Tibial artery (tissue), 4 donors: ENCODE results near the gene RGS14.

Experiments
- DNase-seq, 2 donors: peaks; one replicate each; pipeline ENCODE4 v3.0.0-alpha.2; 2019
- H3K27ac ChIP-seq, 2 donors: fragments of 200-600 bp; sonication (generic) in 1 of 2; 1 replicate in 1 of 2; 2 replicates in 1 of 2; pipeline ENCODE4 v1.5.1; 2018 to 2019; ENCODE audit warnings: mild to moderate bottlenecking in 1 of 2
- H3K27me3 ChIP-seq, 2 donors: fragments of 200-600 bp; sonication (generic) in 1 of 2; one replicate each; pipeline versions ENCODE4 v1.5.1 to v1.6.0; 2016 to 2019
- H3K36me3 ChIP-seq, 3 donors: fragments of 200-600 bp; sonication (generic) in 2 of 3; one replicate each; pipeline ENCODE4 v1.5.1; 2016 to 2019; ENCODE audit warnings: mild to moderate bottlenecking in 2 of 3
- H3K4me1 ChIP-seq, 4 donors: fragments of 200-600 bp; sonication (generic) in 2 of 4; 1 replicate in 3 of 4; 2 replicates in 1 of 4; pipeline ENCODE4 v1.5.1; 2016 to 2019
- H3K4me3 ChIP-seq, 2 donors: fragments of 200-600 bp; sonication (generic) in 1 of 2; 1 replicate in 1 of 2; 2 replicates in 1 of 2; pipeline ENCODE4 v1.5.1; 2018 to 2019; ENCODE audit warnings: mild to moderate bottlenecking in 2 of 2
- H3K9me3 ChIP-seq, 3 donors: fragments of 200-600 bp; sonication (generic) in 1 of 3; one replicate each; pipeline ENCODE4 v1.5.1; 2016 to 2019
- intact Hi-C: fragments of 100-400 bp; cut with DNase I; formaldehyde crosslinking; loops from one replicate; pipeline ENCODE4 v1.15.0; 2023; ENCODE audit warnings: low total_unique reads
- TF ChIP-seq, protein P1 (sequence below), 2 experiments: fragments of 200-600 bp in 1 of 2; fragments of 450-650 bp in 1 of 2; IDR thresholded peaks; one replicate each; pipeline ENCODE4 v1.5.1; 2017 to 2019; ENCODE audit warnings: antibody characterized with exemption in 2 of 2, mild to moderate bottlenecking in 1 of 2, moderate library complexity in 1 of 2

The RGS14 gene, protein sequence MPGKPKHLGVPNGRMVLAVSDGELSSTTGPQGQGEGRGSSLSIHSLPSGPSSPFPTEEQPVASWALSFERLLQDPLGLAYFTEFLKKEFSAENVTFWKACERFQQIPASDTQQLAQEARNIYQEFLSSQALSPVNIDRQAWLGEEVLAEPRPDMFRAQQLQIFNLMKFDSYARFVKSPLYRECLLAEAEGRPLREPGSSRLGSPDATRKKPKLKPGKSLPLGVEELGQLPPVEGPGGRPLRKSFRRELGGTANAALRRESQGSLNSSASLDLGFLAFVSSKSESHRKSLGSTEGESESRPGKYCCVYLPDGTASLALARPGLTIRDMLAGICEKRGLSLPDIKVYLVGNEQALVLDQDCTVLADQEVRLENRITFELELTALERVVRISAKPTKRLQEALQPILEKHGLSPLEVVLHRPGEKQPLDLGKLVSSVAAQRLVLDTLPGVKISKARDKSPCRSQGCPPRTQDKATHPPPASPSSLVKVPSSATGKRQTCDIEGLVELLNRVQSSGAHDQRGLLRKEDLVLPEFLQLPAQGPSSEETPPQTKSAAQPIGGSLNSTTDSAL

DNA sequence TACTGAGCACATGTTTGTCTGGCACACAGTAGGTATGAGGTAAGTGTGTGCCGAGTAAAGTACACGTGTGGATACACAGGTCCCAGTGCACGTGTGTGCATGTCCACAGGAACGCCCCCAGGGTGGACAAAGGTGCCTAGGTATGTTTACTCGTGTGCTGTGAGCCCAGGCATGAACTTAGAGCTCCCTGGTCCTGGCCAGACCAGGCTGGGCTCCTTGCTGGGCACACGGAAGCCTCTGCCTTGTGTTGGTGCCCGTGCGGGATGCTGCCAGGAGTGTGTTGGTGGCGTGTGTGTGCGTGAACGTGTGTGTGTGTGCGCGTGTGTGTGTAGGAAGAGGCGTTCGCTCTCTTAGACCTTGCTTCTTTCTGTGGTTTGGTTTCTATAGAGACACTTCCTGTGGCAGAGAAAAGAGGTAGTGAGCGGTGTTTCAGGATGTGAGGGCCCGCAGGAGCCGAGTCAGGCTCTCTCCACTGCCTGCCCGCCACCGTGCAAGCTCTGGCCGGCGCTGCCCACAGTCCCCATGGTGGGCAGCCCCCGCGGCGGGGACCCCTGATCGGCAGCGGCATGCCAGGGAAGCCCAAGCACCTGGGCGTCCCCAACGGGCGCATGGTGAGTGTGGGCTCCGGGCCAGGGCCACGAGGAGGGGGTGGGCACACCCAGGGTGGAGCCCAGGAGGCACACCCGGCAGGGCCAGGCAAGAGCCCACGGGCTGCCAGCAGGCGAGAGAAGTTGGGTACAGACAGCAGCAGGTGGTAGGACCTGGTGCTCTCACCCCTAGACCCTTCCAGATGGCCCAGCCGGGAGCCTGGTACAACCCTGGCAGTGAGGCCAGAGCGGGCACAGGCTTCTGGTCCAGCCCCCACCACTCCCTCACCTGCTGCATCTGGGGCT, at the start of gene RGS14:
Gene RGS14 (plus strand): TSS at position 466 of the 893 bp plus-strand sequence. CDS start 101 bp downstream, at position 567.
- no peak for DNase-seq
- H3K27ac ChIP-seq: no peak within 1 kb of the TSS
- no peaks in the 10 kb centered on the region for H3K9me3 ChIP-seq
- peak within 1 kb of the TSS; percentile 22 to 43 for H3K4me3 ChIP-seq
- TF ChIP-seq, protein P1, sequence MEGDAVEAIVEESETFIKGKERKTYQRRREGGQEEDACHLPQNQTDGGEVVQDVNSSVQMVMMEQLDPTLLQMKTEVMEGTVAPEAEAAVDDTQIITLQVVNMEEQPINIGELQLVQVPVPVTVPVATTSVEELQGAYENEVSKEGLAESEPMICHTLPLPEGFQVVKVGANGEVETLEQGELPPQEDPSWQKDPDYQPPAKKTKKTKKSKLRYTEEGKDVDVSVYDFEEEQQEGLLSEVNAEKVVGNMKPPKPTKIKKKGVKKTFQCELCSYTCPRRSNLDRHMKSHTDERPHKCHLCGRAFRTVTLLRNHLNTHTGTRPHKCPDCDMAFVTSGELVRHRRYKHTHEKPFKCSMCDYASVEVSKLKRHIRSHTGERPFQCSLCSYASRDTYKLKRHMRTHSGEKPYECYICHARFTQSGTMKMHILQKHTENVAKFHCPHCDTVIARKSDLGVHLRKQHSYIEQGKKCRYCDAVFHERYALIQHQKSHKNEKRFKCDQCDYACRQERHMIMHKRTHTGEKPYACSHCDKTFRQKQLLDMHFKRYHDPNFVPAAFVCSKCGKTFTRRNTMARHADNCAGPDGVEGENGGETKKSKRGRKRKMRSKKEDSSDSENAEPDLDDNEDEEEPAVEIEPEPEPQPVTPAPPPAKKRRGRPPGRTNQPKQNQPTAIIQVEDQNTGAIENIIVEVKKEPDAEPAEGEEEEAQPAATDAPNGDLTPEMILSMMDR (IDR thresholded peaks at IDR 0.05): no peak
- intact Hi-C loops: no loop called here
- peaks cover 0 to 13% of the 10 kb centered on the region in 2 donors for H3K27me3 ChIP-seq
- H3K4me1 ChIP-seq: peaks cover 0 to 16% (median 2%) of the 10 kb centered on the region in 4 donors
- no peaks in the 10 kb centered on the region for H3K36me3 ChIP-seq

DNA sequence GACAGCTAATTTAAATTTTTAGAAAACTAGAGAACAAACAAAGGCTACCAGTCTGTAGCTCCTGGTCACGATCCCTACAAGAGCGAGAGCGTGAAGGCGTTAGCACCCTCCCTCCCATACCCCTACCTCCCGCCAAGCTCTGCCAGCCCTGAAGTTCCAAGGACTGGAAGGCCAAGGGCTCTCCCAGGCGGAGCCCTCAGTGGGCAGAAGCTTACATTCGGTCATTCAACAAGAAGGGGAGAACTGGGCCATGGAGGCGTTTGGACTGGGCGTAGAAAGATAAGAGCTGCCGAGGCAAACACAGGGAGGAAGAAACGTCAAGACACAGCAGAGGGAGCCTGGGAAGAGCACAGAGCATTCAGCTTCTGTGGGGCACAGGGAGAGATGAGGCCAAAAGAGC, 49.0 kb upstream of the RGS14 start:
- intact Hi-C loops: loop anchor here (10.0 kb wide), 1 partner anchor 194 kb away; no protein-coding TSS in a partner anchor
- Histone ChIP-seq H3K36me3 (peaks cover 0 to 31% (median 22%) of the 10 kb centered on the region in 3 donors), H3K9me3 (no peaks in the 10 kb centered on the region), H3K4me1 (peaks cover 0 to 40% (median 31%) of the 10 kb centered on the region in 4 donors), H3K27ac (no peak overlapping the region), H3K4me3 (no peak overlapping the region), H3K27me3 (no peaks in the 10 kb centered on the region)
- no peak for DNase-seq
- TF ChIP-seq, protein P1 (IDR thresholded peaks at IDR 0.05): no peak

DNA sequence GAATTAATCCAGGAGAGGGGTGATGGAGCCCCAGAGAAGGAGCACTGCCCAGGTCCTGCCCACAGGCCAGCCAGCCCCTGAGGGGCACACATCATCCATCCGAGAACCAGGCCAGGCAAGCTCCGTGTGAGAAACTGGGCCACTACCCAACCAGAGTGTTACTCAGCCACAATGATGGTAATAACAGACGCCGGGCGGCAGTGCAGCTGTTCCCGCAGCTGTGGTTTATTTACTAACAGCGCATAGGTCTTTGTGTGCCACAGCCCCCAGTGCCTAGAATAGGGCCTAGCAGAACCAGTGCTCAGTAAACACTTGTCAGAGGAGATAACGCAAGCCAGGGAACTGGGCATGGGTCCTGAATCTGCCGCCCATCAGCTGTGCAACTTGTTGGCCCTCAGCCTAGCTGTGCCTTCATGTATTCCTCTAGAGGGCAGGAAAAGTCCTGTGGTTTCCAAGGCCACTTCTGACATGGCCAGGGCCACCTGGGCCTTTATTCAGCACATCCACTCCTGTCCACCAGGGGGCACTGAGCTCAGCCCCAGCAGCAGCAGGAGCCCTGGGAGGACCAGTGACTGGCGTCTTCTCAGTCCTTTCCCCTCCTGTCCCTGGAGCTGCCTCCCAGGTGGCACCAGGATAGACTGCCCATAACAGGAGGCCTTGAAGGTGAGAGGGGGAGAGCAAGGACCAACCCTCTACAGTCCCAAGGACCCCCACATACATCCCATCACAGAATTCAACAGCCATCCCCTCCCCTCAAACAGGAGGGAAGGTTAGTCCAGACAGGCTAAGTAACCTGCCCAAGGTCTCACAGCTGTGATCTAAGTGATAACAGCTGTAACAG, 48.2 kb upstream of the RGS14 start:
- Histone ChIP-seq H3K4me1 (peaks cover 0 to 35% (median 26%) of the 10 kb centered on the region in 4 donors), H3K4me3 (no peak overlapping the region), H3K9me3 (no peaks in the 10 kb centered on the region), H3K36me3 (peaks cover 0 to 31% (median 22%) of the 10 kb centered on the region in 3 donors), H3K27ac (no peak overlapping the region), H3K27me3 (no peaks in the 10 kb centered on the region)
- peak in 1 of 2 donors; percentile 76 for DNase-seq
- TF ChIP-seq, protein P1 (IDR thresholded peaks at IDR 0.05): peak; percentile 62 to 75
- intact Hi-C loops: loop anchor here (10.0 kb wide), 1 partner anchor 195 kb away; no protein-coding TSS in a partner anchor

DNA sequence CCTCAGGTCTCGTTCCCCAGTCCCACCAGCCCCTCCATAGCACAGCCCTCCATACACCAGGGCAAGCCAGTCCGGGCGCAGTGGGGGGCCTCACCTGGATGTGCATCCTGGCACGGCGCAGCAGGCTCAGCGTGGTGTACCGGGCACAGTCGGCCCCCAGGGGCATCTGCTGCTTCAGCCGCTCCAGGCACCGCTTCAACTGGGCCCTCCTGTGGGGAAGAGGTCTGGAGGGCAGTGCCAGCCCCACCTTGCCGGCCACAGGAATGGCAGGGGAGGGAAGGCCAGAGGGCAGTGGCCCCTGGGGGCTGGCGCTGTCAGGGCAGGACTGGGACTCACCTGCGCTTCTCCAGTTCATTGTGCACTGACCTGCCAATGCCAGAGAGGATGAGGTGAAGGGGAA, 47.4 kb upstream of the RGS14 start:
- TF ChIP-seq, protein P1 (IDR thresholded peaks at IDR 0.05): no peak
- Histone ChIP-seq H3K4me1 (peaks cover 0 to 27% (median 21%) of the 10 kb centered on the region in 4 donors), H3K27me3 (no peaks in the 10 kb centered on the region), H3K9me3 (no peaks in the 10 kb centered on the region), H3K4me3 (no peak overlapping the region), H3K27ac (no peak overlapping the region), H3K36me3 (peaks cover 0 to 29% (median 21%) of the 10 kb centered on the region in 3 donors)
- DNase-seq: peak in 1 of 2 donors; percentile 68
- intact Hi-C loops: no loop called here
